GM19463 (cell line): ENCODE results near the gene LRRC49.

Experiments used
- ATAC-seq: cut with Tn5 transposase; IDR thresholded peaks from one replicate; pipeline ENCODE4 v1.9.1; 2021; ENCODE audit warnings: mild to moderate bottlenecking, moderate library complexity; ENCODE audit not compliant: unreplicated experiment

LRRC49 gene

DNA sequence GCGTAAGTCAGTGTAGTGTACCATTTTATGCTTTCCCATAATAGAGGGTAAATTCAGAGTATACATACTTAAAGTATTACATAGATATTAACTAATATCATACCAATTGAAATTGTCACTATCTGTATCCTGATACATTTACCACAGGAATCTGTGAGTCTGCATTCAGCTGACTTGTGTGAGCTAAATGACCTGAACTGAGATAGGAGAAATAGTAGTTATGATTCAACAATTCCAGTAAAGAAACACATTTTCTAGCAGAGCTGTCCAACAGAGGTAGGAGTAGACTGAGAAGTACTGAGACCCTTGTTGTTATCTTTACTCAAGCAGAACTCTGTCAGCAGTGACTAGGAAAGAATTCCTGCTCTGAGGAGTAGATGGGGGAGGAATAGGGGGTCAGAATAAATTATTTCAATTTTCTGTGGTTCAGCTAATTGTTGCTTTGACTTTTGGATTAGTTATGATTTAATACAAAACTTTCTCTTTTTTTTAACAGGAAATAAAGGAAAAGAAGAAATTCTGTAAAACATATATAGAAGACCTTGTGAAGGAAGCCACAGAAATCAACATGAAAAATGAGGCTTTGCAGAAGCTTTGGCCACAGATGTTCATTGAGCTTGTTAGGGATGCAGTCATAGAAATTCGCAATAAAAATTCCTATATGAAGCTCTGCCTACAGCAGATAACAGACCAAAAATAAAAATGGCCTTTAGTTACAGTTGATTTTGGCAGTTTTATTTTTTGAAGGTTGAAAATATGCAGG, 156.5 kb downstream of the LRRC49 start:
- no peak for ATAC-seq

DNA sequence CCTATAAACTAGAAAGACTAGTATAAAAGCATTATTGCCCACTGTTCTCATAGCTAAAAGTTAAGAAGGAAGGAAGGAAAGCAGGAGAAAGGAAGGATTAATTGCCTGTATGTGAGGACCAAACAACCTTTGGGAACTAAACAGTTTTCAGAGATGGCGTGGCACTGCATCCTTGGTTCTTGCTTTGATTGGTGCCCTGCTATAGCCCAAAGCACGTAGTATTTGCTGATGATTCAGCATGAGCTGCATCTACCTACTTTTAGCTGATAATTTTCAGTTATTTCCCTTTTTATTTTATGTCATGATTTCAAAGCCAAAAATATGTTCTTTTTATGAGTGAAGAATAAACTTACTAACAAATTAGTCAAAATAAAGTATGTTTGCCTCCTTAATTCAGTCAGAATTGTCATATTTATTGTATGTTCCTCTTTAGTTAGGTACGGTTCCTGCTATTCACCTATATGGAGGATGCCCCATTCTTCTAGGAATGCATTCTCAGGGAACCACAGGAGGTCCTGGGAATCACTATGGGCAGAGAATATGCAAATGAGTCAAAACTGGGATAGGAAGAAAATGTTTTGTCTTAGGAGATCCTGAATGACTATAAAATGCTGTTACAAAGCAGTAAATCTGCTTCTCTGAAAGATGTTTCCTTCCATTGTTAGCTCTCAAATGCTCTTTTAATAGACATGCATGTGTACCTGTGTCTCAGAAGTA, 157.2 kb downstream of the LRRC49 start:
- no peak for ATAC-seq

DNA sequence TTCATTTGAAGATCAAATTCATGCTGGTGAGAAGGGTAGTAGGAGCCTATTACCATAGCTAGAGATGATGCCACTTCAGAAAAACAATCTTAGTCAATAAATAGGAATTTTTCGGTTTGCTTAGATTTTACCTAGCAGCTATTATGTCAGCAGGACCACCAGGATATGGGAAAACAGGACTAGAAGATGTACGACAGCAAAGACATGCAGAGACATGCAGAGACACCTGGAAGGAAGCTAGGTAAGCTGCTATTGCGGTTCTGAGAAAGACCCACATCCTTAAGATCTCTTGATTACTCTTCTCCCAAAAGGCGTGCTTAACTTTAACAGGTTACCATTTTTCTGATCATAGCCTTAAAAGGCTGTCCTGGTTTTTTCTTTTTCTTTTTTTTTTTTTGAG, 157.8 kb downstream of the LRRC49 start:
- no peak for ATAC-seq

DNA sequence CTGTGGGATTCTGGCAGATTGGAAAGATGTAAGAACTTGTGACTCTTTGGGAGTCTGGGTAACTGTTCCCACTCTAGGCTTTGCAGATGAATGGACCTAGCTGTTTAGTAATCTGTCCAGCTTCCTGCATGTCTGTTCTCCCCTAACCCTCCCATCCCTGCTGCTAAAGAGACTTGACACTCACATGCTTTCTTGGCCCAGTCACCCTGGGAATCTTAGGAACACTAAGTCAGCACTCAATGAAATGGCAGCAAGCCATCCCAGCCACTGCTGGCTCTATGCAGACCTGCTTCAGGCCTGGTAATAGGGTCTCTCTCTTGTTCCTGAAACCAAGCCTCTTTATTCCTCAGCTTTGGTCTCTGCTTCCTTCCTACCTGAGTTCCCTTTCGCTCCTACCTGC, 158.9 kb downstream of the LRRC49 start:
- ATAC-seq: no peak

DNA sequence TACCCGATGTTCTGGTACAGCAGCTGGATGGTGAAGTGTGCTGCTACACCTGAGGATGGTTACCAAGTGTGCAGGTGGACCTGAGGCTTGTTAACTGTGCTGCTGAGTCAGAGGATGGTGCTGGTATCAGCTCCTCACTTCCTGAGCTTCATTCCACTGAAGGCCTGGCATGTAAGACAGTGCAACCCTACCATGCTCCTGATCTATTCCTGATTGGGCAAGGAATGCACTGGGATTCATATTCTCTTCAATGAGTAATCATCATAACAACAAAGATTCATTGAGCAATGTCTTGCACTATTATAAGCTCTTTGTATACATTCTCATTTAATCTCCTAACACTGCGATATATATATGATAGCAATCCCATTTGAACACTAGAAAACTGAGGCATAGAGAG, 159.7 kb downstream of the LRRC49 start:
- ATAC-seq: no peak

DNA sequence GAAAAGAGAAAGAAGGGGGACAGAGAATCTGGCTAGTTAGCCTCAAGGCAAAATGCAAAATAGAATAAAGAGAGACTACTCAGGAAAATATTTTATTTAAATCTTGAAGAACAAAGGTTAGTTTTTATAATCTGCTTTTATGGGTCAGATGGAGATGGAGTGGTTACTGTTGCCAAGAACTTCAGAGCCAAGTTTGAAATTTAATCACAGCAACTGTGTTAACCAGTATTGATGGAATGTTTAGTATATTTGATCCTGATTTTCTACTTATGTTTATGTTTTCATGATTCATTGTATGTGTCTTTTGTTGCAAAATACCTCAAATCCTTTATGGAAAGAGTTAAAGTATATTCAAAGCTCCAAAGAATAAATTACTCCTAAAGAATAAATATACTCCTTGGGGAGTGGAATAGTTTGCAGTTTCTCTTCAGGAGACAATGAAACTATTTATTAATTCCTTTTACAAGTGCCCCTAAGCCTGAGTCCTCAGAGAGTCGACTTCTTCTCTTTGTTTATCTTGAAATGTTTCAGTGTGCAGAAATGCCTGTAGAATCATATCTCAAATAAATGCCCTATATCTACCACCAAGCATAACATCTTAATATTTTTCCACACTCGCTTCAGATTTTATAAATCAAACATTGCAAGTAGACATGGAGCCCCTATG, 161.8 kb downstream of the LRRC49 start:
- no peak for ATAC-seq

DNA sequence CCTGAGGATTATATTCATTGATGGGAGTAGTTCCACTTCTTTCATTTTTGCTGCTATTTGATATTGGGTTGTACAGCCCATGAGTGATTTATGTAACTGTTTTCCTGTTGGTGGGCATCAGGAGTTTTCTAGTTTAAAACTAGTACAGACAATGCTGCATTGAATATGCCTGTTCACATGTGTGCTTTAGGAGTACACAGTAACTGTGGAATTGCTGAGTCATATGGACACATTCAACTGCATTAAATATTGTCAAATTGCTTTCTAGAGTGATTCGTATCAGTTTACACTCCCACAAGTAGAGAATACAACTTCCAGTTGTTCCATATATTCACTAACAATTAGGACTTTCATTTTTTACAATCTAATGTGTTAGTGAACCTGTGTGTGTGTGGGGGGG, 162.8 kb downstream of the LRRC49 start:
- no peak for ATAC-seq

DNA sequence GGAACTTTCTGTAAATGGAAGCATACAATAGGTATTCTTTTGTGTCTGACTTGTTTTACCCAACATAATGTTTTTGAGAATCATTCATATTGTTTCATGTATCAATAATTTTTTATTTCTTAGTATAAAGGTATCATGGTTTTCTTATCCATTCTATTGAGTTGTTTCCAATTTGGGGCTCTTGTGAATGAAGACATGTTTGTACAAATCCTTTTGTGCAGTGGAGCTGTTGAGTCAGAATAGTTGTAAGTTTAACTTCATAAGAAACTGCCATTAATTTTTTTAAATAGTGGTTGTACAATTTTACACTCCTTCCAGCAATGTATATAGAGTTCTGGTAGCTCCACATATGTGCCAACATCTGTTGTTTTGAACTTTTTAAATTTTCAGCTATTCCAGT, 163.5 kb downstream of the LRRC49 start:
- no peak for ATAC-seq

DNA sequence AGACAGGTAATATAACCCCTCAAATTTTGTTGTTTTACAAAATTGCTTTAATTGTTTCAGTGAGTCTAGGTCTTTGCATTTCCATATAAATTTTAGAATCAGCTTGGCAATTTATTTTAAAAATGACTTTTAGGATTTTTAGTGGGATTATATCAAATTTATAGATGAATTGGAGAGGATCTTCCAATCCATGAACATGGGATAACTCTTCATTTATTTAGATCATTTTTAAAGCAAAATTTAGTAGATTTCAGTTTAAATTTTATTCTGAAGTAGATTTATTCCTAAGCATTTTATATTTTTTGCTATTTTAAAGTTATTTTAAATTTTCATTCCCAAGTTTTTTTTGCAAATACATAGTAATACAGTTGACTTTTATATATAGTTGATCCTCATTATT, 164.5 kb downstream of the LRRC49 start:
- ATAC-seq: no peak

DNA sequence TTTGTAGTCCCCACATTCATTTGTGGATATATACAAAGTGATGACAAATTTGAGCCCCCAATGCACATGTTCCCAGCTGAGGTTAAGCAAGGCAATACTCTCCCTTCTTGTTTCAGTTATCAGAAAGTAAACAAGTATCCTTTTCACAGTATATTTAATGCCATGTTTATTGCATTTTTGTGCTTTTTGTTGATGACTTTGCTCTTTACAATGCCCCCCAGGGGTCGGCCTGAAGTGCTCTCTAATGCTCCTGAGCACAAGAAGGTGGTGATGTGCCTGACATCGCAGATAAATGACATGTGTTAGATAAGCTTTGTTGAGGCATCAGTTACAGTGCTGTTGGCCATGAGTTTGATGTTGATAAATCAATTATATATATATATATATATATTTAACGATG, 165.0 kb downstream of the LRRC49 start:
- ATAC-seq: no peak

DNA sequence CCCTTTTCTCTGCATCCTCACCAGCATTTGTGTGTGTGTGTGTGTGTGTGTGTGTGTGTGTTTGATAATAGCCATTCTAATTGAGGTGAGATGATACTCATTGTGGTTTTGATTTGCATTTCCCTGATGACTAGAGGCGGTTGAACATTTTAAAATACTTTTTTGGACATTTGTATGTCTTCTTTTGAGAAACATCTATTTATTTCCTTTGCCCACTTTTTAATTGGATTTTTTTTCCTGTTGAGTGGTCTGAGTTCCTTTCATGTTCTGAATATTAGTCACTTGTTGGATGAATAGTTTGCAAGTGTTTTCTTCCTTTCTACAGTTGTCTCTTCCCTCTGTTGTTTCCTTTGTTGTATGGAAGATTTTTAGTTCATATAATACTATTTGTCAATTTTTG, 168.4 kb downstream of the LRRC49 start:
- no peak for ATAC-seq

DNA sequence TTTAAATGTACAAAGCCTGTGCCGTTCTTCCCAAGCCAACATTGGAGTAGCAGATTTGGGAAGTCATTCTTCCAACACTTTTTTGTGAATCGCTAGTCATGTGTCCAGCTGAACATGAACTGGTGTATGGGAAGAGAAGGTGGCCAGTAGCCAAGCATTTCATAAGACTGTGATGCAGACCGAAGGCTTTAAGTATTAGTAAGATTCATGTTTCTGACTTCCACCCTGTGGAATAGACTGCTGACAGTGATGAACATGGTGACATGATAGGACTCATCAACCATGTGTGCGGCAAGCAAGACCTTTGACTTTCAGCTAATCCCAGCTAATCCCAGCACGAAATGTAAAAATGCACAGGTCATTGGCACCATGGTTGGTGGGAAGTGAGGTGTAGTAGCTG, 174.4 kb downstream of the LRRC49 start:
- ATAC-seq: no peak

DNA sequence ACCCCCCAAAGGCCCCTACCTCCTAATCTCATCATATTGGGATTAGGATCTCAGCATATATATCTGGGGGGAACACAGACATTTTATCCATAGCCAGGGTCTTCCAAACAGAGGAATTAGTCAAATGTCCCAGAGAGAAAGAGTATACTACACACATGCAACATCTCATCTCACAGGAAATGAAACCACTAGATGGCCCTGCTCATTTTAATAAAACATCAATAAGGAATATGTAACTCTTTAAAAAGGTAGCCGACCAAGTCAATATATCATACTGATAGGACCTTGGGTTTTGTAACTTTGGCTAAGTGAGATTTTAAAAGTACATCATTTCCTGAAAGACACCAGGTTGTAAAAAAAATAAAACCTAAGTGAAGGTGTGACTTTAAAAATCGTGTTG, 177.1 kb downstream of the LRRC49 start:
- ATAC-seq: no peak

DNA sequence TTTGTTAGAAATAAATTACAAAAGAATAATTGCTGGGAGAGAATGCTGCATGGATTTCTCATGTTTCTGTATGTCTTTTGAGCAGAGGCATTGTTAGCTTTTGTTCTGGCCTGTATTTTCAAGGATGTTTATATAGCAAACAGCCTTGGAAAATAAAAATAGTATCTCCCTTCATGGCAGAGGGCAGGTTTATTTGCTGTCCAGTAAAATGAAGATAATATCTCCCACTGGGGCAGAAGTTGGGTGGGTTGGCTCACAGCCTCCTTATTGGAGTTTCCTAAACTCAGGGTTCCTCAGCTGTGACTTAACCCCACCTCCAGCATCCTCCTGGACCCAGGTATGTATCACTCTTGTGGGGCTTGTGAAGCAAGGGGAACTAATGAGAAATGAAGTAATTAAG, 178.9 kb downstream of the LRRC49 start:
- no peak for ATAC-seq

DNA sequence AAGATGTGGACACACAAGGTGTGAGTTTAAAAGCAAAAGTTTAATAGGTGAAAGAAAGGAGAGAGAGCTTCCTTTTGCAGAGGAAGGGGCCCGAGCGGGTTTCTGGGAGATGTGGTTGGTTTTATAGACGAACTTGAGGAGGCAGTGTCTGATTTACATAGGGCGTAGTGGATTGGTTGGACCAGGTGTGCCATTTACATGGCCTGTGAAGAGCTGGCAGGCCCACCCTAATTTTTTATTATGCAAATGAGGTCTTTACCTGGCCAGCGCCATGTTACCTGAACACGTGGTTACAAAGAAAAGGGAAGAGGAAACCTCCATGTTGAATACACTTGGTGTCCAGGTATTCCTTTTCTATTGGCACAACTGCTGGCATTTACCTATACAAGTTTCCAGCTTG, 179.8 kb downstream of the LRRC49 start:
- no peak for ATAC-seq

DNA sequence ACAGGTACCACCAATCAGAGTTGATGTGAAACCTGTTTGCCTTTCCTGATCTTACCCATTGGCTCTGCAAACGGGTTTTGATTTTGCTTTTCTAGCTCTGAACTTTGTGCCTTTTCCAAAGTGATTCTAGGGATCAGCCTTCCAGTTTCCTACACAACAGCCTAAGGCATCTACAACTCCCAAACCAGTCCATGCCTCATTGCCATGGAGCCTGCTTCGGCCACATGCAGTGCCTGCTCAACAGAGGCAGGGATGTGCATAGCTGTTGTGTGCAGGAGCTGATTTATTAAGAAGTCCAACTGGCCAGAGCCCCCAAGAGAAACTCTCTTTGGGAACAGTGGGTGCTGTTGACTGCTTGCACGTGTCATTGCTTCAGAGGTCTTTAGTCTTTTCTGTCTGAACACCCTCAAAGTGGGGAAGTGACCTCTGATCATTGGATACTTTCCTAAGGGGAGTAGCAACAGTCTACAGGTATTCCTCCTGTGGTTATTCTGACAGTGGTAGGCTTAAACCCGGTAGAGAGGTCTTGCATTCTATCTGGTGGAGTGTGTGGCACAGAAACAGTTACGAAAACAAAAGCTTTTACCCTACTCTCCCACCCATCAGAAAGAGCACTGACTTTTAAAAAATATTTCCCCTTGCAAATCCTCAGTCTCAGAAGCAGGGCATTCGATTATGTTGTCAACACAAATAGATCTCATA, 186.0 kb downstream of the LRRC49 start:
- no peak for ATAC-seq

DNA sequence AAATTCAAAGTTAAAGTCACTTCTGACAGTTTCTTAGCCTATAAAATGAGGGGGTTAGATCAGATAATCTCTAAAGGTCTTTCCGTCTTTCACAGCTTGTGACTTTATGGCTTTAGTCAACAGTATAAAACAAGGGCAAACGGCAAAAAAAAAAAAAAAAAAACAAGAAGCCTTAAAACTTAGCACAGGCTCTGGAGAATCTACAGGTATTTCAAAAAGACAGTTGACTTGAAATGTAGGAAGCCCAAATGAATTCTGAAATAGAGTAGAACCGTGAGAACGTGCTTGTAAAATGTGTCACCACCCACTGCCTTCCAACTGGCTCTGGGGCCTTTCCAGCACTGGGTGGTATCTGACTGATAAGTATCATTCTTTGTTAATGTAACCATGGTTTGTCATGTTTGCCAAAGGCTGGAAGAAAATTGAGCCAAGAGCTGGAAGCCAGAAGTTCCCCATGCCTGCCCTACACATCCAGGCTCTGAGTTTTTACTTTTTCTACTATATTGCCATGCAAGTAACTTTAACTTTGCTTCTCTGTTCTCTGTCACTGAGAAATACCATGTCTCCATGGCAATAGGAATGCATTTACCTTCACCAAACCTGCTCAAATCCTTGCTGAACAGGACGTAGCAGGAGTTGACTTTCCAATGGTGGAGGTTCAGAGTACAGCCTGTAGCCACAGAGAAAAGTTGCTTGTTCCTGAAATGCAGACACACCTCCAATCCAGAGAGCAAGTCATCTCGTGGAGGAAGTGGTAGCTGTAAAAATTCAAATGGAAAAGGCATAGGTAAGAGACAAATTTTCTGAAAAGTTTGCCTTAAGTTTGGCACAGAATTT, 186.8 kb downstream of the LRRC49 start:
- no peak for ATAC-seq

DNA sequence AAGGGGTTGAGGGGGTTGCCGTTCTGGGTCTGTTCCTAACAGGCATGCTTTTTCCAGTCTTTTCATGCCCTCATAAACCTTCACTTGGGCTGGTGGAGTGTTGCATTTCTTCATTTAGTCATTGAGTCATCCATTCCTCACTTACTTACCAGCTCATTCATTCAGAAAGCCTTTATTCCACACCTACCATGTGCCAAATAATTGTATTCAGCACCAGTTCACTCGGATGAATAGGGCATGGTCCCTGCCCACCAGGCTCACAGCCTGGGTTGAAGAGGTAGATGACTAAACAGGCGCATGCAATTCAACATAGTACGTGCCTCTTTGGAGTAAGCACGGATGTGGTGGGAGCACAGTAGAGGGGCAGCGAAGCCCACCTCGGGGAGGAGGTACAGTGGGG, 187.5 kb downstream of the LRRC49 start:
- no peak for ATAC-seq

DNA sequence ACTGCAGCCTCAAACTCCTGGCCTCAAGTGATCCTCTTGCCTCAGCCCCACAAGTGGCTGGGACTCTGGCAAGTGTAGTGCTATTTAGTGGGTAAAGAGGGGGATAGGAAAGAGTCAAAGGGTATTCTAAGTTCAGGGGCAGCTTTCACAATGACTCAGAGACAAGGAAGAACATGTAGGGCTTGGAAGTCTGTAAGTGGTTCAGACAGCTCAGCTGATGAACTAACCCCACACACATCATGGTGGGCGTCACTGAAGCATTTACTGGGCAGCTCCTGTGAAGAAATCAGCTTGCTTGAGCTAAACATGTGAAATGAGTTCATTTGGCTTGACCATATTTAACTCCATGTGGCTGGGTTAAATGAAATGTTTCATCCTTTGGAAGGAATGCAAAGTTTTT, 188.1 kb downstream of the LRRC49 start:
- ATAC-seq: no peak

DNA sequence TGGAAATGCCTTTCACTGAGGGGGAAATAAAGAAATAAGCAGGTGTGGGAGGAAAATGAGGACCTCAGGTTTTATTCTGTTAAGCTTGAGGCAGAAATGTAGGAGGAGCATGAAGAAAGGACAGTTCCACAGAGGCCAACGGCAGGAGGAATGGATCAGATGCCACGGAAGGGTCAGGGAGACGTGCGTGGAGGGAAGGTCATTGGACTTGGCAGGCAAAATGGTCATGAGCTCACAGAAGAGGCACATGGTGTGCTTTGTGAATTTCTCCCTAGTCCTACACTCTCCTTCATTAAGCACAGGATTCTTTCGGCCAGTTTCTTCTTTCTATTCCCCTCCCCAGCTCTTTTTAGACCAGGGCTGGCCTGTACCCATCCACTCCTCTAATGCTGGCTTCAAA, 190.2 kb downstream of the LRRC49 start:
- no peak for ATAC-seq

DNA sequence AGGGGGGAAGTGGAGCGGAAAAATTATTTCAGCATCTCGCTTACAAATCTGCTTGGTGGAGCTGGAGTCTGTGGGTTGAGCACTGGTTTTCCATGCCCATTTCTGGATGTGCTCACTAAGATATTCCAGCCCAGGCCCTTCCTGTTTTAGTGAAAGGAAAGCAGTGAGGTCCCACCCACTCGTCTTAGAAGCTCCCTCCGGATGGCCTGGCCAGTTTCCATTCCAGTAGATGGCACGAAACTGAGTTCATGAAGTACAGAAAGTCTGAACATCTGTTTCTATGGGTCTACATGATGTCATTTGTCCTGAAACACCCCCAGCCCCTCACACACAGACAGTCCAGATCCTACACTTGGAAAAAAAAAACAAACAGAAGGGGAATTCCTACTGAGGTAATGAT, 190.7 kb downstream of the LRRC49 start:
- no peak for ATAC-seq
